Measurements from ENCODE around the gene C1orf21.

C1orf21 gene

DNA sequence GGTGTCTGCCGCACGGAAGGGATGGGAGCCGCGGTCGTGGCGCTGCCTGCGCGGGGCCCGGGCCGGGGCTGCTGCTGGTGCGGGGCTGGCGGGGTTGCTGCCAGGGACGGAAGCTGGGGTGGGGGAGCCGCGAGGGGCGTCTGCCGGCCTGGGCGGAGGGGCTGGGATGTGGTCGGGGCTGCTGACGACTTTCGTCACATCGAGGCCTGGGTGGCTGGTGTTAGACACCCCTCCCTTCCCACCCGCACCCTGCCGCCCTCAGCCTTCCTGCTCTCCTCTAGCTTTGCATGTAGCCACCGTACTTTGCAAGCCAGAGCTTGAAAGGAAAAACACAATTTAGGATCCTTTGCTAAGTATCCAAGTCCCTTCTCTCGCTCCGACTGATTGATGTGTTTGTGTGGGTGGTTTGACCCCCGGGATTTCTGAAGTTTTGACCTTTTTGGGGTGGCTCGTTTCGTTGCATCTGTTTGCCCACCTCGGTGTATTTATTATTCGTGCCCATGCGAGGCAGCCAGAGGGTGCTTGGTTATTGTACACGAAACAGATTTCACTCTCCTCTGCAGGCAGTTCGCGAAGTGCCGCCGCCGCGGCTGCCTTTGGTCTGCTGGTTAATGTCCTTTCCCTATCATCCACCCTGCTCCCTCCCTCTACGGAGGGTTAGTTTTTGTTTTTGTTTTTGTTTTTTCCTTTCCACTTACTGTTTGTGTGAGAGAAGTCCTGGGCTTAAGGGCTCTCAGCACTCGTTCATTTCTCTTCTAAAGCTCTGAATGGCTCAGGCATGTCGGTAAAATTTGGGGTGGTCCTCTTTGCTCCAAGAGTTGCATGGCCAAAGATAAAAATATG is 868 bp downstream of the C1orf21 start:
- peak; percentile 54 for DNase-seq

DNA sequence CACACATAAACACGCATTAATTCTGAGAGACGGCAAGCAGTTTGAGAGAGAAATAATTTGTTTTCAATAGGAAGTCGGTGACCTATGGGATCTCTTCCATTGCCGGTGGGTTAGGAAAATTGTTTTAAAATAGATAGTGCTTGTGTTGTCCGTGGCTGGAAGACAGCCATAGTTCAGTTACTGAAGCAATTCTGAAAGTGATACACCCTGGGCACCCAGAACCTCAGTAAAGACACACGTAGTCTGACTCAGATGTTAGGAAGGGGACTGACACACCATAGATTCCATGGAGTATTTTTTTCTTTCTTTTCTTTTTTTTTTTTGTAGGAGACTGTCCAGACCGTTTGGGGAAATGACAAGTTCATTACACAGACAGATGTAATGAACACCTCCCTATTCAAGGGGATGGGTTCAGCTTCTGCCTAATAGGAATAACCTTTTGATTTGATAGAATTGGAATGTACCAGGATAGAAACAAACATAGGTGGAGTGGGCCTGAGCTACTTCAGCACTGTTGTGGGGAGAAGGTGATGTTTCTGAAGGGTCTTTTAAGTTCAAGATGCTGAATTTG is 1.6 kb downstream of the C1orf21 start:
- DNase-seq = peak; percentile 54

DNA sequence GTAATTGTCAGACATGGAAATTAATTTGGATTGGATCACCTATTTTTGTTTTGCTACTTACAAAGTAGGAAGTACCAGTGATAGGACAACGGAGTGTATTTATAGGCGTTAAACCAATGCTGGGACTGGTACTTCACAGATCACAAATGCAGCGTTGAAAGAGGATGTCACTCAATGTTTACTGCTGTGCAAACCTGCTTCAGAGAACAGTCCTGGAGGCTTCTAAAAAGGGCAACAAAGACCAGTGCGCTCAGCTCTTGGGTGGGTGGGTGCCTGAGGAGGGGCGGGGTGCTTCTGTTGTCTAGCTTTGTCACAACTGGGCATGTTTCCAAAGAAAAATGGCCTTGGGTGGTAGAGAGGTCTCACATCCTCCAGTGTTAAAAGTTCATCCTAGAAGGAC is 2.1 kb downstream of the C1orf21 start:
- no peak for DNase-seq

DNA sequence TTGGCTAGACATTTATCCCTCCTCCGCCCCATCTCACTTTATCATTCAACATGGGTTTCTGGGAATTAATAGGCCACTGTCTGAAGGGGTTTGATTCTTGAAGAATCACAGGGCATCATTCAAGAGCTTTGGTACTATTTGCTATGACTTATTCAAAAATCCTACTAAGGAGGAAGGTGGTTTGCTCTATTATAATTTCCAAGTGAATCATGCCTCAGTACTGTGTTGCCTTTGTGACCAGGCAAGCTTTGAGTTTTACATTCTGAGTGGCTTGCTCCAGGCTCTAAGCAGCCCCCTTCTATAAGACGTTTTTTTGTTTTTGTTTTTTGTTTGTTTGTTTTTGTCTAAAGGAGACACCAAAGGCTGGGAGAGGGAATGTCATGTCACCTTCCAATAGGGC is 2.6 kb downstream of the C1orf21 start:
- no peak for DNase-seq

DNA sequence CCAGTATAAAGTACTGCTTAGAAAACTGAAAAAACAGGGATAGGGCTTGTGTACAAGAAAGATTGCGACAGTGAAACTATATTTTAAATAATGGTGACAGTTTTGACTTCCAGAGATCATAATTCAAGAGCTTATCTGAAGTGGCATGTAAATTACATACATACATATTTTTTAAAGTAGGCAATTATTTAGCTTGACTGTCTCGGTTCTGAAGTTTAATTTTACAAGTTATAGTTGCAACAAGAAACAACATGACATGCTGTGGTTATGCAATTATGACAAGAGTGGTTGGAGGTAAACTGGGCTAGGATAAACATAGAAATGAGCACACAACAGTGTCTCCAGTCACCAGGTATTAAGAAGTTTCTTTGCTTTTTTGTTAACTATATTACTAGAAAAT is 4.1 kb downstream of the C1orf21 start:
- no peak for DNase-seq

DNA sequence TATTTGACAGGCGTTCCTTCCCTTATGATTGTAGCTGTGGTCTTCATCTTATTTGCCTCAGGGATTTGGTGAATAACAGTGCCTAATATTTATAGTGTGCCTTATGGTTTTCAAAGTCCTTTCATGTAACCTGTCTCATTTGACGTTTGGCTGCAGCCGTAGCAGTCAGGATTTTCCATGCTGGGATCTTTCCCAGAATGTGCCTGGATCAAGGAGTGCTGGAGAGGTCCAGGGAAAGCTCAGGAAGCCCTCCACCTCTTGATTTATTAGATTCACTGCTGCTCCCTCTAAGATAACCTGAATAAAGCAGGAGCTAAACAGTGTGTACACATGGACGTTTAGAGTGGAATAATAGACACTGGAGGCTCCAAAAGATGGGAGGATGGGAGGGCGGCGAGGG is 5.2 kb downstream of the C1orf21 start:
- no peak for DNase-seq

DNA sequence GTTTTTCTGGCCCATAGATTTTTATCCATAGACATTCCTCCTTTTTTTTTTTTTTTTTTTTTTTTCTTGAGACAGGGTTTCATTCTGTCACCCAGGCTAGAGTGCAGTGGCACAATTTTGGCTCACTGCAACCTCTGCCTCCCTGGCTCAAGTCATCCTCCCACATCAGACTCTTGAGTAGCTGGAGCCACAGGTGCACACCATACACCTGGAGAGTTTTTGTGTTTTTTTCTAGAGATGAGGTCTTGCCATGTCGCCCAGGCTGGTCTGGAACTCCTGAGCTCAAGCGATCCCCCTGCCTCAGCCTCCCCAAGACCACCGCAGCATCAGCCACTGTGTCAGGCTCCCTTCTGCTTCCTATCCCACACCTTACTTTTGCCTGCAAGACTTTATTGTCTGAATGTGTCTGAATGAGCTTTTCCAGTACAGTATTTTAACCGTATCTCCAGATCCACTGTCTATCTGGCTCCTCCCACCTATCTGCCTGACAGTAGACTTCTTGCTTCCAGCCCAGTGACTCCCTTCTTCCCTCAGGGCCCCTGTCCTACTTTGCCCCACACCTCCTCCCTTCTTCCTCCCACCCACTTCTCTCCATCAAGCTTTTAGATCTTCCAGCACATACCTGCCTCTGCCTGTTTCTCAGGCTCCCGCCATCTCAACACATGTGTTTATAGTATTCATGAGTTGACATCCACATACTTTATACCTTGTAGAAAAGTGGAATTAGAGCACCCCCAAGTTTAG is 6.1 kb downstream of the C1orf21 start:
- no peak for DNase-seq

DNA sequence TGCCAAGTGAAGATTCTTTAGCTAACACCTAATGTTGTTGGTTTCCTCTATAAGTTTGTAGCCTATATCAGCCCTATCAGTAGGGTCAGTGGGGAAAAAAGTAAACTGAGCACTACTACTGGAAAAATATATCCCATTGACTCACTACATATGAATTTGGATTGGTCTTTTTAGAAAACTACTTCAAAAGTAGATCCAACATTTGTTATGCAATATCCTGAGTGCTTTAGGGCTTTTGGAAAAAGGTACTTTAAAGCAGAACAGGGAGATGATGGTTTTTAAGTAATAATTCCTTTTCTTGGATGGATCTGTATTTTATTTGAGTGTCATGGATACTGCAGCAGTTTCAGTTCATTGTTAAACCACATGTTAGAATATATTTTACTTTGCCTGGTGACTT is 7.1 kb downstream of the C1orf21 start:
- no peak for DNase-seq

DNA sequence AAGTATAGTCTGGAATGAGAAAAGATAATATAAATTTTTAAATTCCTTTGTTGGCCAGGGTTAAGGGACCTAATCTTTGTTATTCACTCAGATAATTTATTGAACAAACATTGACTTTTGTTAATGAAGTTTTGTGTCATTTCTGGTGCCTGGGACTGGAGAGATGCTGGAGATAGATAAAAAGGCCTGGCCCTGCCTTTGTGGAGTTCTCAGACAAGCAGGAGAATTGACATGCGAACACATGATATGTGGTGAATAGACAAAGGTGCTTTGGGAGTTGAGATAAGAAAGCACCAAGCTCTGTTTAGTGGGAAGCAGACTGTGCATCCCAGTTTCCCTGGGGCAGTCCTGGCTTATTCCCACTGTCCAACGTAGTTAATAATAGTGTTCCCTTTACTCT is 8.5 kb downstream of the C1orf21 start:
- no peak for DNase-seq

DNA sequence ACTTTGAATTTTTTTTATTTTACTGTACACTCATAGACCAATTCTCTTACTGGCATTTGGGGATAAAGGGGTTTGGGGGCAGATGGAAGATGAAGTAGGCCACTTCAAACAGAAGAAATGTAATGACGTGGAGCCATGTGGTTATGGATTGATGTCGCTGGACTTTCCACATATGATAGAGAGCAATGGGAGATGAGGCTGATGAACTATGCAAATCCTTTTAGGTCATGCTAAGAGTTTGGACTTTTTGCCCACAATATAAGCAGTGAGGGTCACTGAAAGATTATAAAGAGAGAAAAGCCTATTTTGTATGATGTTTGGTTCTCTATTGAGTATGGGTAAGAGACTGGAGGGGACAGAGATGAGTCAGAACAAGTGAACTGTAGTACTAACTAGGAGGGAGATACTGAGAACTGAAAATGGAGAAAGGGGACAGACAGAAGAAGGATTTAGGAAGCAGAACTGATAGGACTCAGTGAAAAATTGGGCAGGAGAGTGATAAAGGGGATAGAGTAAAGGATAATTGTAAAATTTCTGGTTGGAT is 9.2 kb downstream of the C1orf21 start:
- DNase-seq = no peak

DNA sequence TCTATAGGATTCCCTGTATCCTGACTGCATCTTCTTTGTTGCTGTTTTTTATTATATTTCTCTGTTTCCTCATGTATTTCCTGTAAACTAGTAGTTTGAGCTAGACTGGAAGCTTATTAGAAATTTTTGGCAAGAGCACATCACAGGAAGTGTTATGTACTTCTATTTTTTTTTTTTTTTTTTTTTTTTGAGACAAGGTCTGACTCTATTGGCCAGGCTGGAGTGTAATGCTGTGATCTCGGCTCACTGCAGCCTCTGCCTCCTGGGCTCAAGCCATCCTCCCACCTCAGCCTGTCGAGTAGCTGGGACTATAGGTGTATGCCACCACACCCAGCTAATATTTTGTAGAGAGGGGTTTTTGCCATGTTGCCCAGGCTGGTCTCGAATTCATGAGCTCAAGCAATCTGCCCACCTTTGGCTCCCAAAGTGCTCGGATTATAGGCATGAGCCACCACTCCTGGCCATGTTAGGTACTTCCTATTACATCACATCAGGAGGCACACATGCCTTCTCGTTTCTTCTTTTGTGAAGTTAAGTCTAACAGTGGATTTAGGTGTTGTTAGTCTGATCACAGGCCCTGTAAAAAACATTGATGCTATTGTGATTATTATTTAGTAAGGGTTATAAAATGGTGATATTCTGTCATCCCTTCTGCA is 12.5 kb downstream of the C1orf21 start:
- DNase-seq = no peak

DNA sequence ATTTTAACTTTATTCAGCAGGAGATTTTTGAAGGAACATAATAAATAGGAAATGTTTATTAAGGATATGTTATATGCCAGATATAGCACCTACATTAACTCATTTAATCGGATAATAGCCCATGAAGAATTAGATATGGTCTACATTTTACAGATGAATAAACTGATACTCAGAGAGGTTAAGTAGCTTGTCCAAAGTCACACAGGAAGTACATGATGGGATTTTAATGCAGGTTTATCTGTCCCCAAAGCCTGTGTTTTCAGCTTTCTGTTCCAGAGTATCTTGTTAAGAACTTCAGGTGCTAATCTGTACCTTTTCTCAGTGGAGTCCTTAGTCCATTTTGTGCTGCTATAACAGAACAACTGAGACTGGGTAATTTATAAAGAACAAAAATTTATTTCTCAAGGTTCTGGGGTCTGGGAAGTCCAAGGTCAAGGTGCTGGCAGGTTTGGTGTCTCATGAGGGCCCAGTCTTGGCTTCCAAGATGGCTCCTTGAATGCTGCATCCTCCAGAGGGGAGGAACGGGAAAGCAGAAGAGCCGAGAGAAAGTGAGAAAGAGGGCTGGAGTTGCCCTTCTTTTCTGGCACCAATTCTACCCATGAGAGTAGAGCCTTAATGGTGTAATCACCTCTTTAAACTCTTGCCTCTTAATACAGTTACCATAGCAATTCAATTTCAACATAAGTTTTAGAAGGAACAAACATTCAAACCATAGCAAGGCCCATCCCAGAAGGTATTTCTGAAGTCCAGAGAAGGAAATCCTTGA is 17.3 kb downstream of the C1orf21 start:
- DNase-seq = no peak

DNA sequence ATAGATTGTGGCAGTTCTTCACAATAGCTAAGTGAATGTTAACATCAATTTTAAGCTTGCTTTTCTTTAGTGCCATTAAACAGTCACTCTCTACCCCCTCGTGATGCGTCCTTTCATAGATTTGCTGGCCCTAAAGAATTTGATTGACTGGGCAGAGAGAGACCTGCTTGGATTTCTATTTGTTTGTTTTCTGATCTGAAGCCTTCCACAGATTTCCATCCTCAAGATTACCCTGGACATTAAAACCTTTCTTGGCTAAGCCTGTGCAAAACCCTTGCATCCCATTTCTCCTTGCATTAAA is 17.8 kb downstream of the C1orf21 start:
- no peak for DNase-seq

DNA sequence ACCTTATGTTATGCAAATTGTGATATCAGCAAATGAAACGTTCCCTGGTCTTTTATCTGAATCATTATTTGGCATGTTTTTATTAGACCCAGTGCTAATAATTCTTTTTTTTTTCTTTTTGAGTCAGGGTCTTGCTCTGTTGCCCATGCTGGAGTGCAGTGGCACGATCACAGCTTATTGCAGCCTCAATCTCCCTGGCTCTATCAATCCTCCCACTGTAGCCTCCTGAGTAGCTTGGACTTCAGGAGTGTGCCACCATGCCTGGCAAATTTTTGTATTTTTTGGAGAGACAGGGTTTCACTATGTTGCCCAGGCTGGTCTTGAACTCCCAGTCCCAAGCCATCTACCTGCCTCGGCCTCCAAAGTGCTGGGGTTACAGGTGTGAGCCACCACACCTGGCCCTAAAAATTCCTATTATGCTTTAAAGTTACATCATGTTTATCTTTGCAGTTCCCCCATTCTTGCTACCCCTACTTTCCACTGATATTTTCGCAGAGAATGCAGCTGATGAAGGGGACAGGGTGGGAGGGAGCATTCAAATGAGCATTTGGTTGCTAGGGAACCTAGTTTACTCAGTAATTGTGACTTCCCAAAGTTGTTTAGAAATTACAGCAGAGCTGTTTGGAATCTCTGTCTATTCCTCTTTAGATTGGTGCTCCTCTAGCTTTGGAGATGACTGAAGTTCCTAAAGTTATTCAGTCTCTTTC is 18.4 kb downstream of the C1orf21 start:
- DNase-seq = no peak

DNA sequence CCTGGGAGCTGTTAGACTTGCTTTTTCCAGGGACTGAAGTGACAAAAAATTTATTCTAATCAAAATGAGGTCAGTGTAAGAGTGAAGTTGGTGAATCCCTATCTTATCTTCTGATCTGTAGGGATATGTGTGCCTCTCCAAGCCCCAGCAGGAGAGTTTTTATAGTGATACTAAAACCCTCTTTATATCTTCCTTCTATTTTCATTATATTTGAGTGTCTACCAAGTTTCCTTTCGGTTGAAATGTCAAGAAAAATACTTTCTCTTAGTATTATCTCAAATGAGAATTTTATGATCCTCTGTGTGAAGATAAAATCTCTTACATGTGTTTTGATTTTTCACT is 18.9 kb downstream of the C1orf21 start:
- DNase-seq = no peak

DNA sequence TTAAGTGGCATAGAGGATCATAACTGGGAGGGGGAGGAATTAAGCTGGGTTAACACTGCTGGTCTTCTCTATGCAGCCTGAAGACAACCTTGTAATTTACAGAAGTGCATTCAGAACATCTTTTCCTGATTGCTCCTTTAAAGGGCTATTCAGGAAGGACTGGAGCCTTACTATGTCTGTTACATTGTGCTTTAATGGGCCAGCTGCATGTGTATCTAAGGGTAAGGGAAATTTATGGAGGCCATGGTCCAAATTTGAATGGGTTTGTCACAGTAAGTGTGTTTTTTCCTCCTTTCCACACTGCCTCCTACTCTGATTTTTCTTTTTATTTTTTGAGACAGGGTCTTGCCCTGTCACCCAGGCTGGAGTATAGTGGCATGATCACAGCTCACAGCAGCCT is 19.6 kb downstream of the C1orf21 start:
- DNase-seq = no peak

DNA sequence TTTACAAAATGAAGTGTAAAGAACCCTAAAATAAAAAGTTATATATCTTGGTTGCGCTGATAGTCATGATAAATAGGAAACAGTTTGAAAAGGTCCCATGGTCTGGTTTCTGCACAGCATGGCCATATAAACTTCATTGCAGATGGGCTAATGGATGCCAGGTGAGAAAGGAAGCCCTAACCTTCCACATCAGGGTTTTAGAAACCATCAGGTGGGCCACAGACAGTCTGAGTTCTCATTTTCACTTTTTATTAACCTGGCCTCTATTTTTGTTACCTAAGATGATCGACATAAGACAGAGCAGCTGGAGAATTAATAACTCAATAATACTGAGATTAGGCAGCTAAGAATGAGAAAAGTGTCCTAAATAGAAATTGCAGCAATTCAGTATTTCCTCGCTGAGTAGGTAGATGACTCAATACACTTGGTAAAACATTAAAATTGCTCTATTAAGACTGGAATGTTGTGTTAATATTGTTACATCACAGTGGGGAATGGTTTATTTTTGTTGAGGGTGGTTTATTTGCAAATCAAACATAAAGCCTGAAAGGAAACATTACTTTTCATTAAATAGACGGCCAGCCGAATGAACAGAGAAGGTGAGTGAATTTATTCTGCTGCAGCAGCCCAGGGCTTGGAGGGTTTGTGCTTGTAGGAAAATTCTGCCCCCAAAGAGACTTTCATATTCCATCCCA is 21.1 kb downstream of the C1orf21 start:
- no peak for DNase-seq

DNA sequence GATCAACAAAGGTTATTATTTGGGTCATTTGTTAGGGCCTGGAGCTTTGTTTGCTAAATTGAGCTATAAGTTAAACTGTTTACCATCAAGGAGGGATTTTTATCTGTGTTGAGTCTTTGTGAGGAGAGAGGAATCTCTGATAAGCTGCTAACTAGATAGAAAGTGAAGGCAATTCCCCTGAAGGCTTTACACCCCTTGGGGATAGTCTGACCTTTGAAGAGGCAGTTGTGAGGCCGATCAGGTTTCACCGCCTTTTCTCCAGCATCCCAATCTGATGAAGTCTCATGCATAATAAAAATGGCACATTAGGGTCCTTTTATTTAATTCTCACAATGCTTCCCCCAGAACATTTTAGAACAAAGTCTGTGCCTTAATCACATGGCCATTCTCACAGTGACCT is 21.8 kb downstream of the C1orf21 start:
- DNase-seq = no peak

DNA sequence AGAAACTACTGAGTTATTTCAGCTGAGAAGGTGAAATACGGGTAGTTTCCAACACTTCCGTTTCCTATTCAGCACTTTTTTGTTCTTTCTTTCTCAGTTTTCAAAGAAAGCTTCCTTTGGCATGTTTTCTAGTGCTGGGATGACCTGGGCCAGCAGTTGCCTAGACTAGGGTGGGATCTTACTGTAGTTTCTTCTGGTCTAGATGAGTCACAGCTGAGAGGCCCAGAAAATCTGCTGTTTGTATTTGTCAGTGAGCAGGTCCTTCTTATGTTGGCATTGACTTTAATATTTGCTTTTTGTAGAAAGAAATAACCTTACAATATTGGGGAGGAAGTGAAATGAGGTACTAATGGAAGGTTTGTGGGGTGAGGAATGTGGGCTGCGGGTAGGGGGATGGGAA is 22.2 kb downstream of the C1orf21 start:
- no peak for DNase-seq

DNA sequence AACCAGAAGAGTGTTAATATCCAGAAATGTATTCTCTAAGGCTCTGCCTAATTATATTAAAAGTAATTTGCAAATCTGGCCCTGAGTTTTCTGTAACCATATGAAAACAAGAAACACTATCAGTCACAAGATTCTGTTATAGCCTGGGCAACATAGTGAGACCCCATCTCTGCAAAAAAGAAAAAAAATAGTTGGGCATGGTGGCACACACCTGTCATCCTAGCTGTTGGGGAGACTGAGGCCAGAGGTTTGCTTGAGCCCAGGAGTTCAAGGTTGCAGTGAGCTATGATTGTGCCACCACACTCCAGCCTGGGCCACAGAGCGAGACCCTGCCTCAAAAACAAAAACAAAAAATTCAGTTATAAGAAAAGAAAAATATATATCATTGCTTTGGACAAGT is 25.6 kb downstream of the C1orf21 start:
- no peak for DNase-seq

DNA sequence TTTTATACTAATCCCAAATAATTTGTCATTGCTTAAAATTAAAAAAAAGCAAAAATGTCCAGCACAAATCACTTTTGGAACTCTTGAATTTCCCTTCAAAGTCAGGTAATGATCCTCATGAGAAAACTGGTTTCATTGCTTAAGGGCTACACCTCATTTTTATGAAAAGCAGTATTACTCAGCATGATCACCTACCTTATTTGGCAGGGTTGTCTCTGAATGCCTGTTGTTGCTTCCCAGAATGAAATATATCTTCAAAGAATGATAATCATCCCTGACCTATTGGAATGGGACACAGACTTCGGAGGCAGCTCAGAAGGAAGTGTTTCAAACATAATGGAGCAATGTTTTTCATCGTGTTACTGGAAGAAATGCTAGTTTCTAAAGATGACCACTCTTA is 29.7 kb downstream of the C1orf21 start:
- no peak for DNase-seq

DNA sequence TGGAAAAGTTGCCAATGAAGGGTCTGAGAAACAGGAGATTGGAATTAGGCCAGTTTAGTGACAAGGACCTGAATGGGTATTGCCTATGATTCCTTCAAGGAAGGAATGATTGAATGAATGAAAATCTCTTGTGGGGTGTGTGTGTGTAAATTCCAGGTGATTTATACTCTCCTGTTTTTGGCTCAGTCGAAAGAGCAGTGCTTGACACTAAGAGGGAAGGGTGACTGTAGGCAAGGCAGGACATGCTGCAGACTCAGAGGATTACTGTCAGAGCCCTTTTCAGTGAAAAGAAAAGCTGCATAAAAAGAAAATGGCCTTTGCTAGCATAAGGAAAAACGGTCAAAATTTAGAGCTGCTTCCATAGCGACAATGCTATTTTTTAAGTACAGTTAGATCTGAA is 30.1 kb downstream of the C1orf21 start:
- no peak for DNase-seq
